Effector CD4-positive, alpha-beta T cell (primary cell): ENCODE data around the gene KPNB1.

Source experiments
- DNase-seq: peaks from one replicate; pipeline ENCODE4 v3.0.0-alpha.2; 2020

Gene KPNB1

DNA sequence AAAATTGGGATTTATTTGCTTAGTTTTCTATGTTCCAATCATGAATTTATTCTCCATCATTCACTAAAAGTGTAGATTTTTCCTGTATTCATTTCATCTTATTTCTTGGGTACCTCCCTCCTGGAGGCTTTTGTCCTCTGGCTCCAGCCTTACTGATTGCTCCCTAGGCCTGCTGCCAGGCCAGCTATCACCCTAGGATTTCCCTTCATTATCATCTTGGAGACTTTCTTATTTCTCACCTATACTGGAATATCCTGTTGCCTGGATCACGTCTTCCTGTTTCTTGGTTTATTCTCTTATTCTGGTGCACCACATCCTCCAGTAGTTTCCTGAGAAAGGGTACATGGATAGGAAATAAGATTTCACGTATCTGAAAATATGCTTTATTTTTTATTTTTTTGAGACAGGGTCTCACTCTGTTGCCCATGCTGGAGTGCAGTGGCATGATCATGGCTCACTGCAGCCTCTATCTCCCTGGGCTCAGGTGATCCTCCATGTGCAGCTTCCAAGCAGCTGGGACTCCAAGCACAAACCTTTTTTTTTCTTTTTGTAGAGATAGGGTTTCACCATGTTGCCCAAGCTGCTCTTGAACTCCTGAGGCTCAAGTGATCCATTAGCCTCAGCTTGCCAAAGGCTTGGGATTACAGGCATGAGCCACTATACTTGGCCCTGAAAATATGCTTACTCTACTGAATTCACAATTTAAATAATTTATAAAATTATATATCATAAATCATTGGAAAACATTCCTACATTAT, 13.3 kb upstream of the KPNB1 start:
- no peak for DNase-seq

GRCh38 chr17:47638903-47639302, 10.8 kb upstream of the KPNB1 start:
- DNase-seq, result no peak

GRCh38 chr17:47640076-47640475, 9.6 kb upstream of the KPNB1 start:
- DNase-seq, result no peak

DNA sequence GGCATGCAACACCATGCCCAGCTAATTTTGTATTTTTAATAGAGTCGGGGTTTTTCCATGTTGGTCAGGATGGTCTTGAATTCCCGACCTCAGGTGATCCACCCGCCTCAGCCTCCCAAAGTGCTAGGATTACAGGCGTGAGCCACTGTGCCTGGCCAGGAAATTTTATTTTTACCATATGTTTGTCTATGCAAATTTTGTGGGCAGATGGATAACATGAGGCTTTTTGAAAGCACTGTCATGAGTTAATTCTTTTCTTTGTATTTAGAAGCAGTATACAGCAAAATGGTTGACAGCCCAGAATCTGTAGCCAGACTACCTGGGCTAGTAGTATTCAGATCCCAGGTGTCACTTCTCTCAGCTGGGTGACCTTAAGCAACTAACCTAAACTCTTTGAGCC, 8.5 kb upstream of the KPNB1 start:
- no peak for DNase-seq

DNA sequence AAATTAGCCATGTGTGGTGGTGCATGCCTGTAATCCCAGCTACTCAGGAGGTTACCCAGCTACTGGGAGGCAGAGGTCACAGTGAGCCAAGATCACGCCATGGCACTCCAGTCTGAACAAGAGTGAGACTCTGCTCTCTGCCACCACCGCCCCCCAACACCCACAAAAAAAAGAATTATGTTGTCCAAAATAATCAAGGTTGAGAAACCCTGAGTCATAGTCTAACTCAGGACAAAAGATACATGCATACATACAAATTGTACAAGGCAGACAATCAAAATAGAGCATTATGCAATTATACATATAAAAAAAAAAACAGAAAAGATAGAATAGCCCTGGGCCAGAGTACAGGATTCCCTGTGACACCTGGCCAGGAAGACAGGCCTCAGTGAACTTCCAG, 6.6 kb upstream of the KPNB1 start:
- DNase-seq, result no peak

DNA sequence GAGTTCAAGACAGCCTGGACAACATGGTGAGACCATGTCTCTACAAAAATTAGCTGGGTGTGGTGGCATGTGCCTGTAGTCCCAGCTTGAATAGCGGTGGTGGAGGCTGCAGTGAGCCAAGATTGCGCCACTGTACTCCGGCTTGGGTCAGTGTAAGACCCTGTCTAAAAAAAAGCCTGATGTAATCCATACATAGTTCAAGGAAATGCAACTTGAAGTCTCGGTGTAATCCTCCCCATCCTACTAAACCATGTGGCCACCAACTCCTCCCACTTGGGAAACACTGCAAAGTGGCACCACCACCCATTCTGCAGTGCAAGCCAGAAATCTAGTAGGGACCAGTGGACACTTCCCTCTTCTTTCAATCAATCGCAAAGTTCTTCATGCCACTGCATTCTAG, 5.4 kb upstream of the KPNB1 start:
- no peak for DNase-seq

DNA sequence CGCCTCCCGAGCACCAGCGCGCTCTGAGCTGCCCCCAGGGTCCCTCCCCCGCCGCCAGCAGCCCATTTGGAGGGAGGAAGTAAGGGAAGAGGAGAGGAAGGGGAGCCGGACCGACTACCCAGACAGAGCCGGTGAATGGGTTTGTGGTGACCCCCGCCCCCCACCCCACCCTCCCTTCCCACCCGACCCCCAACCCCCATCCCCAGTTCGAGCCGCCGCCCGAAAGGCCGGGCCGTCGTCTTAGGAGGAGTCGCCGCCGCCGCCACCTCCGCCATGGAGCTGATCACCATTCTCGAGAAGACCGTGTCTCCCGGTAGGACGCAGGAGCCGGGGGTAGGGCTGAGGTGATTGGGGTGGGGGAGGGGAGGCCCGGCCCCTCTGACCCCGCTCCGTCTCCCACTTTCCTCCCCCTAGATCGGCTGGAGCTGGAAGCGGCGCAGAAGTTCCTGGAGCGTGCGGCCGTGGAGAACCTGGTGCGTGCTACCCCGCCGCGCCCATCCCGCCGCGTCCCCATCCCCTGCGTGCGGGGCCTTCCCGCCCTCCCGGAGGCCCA, 329 bp downstream of the KPNB1 start:
- no peak for DNase-seq

GRCh38 chr17:47650525-47651522, 1.1 kb downstream of the KPNB1 start:
- DNase-seq, result peak; percentile 84

DNA sequence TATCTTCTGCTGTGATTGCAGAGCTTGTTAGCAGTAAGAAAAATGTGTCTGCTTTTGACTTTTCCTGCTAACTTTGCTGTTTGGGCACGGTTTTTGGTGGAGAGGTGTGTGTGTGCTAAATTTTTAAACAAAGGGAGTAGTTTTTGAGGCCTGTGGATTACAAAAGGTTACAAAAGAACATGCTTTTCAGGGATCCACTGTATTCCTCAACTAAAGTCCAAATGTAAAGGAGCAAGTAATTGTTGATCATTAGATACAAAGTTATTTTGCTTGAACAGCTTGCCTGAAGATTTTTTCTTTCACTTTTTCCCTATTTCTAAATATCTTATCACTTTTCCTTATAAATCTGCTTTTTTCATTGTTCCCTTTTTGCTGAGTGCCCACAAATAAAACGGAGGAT, 2.0 kb downstream of the KPNB1 start:
- no peak for DNase-seq

DNA sequence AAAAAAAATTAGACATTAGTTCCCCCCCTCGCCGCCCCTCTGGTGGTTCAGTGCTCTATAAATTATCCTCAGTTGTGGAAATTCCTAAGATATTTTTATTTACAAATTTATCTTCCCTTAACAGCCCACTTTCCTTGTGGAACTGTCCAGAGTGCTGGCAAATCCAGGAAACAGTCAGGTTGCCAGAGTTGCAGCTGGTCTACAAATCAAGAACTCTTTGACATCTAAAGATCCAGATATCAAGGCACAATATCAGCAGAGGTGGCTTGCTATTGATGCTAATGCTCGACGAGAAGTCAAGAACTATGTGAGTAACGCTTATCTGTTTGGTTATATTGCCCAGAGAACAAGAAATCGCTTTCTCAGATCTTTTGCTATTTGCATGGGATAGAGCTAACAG, 2.9 kb downstream of the KPNB1 start:
- no peak for DNase-seq

- DNase-seq, result no peak
Measured at GRCh38 chr17:47653442-47653841, 3.7 kb downstream of the KPNB1 start.

- DNase-seq, result no peak
Measured at GRCh38 chr17:47654991-47655390, 5.3 kb downstream of the KPNB1 start.

- no peak for DNase-seq
Measured at GRCh38 chr17:47660064-47660492, 10.4 kb downstream of the KPNB1 start.

DNA sequence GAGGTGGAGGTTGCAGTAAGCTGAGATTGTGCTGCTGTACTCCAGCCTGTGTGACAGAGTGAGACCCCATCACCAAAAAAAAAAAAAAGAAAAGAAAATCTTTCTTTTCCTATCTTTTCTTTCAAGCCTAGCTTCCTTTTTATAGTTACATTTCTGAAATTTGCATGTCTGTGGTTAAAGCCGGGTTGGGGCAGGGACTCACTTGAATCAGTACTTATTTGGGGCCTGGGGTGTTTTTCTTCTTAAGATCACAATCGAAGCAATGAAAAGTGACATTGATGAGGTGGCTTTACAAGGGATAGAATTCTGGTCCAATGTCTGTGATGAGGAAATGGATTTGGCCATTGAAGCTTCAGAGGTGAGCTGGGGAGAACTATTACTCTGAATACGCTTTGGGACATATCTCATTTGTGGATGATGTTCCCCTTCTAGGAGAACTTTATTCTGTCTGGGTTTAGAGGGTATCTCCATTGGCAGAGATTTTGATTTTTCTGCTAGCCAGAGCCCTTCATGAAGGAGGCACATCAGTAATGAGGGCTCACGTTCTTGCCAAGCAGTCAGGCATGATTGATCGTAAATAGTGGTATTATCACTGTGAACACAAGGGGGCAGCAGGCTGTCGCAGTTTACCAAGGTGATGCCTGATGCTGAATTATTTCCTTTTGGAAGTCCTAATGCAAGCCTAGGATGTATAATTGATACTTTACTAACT, 14.3 kb downstream of the KPNB1 start:
- DNase-seq, result peak; percentile 56

- no peak for DNase-seq
Measured at GRCh38 chr17:47664624-47664941, 14.9 kb downstream of the KPNB1 start.

DNA sequence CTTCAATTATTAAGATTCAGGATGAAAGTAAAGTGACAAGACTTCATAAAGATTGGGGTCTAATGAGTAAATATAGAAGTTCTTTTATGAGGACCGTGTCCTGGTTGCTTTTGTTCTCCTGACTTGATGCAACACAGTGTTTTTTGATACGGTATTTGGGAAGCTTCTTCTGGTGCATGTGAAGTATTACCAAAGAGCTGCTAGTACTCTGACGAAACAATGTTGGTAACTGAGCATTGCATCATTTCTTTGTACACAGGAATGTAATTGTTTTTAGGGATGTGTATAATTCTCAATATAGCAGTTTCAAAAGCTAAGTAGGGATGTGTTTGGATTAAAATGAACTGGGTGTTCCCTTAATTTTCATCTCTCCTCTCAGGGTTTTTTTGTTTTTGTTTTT, 15.9 kb downstream of the KPNB1 start:
- no peak for DNase-seq

- no peak for DNase-seq
Measured at GRCh38 chr17:47669081-47669480, 19.4 kb downstream of the KPNB1 start.

- DNase-seq, result no peak
Measured at GRCh38 chr17:47670064-47670463, 20.3 kb downstream of the KPNB1 start.

DNA sequence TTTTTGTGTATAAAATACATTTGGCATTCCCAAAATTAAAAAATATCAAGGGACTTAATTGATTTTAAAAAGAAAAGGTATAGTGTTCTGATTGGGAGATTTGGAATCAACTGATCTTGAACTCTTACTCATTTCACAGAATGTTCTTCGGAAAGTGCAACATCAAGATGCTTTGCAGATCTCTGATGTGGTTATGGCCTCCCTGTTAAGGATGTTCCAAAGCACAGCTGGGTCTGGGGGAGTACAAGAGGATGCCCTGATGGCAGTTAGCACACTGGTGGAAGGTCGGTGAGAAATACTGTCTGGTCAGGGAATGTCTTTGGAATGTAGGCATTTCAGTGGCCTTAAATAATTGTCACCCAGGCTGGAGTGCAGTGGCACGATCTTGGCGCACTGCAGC, 24.8 kb downstream of the KPNB1 start:
- DNase-seq, result no peak

DNA sequence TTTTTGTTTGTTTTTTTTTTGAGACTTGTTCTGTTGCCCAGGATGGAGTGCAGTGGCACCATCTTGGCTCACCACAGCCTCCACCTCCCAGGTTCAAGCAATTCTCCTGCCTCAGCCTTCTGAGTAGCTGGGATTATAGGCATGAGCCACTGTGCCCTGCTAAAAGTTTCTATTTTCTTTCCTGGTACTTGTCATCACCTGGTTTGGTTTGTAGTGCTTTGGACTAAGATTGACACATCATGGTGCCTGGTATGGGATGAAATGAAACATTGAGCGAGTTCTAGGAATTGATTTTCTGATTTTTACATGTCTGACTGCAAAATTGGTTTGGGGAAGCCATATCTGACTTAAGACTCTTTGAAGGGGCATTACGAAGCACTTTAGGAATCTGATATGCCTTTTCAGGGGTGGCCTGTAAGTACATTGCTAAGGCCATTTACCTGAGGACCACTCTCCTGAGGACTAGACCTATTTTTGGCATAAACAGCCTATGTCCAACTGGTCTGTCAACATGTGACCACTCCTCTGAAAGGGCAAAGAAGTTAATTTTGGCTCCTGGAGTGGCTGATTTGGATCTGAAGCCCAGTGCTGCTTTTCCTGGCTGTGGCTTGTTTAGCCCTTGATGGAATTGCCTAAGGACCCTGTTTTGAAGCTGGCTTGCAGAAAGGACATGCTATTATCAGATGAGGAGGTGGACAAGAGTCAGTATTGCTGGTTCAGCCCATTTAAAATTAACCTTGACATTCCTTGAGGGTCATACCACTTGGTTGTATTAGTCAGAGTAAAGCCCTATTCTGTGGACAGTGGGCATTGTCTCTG, 25.9 kb downstream of the KPNB1 start:
- DNase-seq, result no peak

- DNase-seq, result no peak
Measured at GRCh38 chr17:47676199-47676472, 26.4 kb downstream of the KPNB1 start.

GRCh38 chr17:47676510-47677165, 26.9 kb downstream of the KPNB1 start:
- no peak for DNase-seq
